Measurements from ENCODE around the gene PLEKHG3.

The PLEKHG3 gene

DNA sequence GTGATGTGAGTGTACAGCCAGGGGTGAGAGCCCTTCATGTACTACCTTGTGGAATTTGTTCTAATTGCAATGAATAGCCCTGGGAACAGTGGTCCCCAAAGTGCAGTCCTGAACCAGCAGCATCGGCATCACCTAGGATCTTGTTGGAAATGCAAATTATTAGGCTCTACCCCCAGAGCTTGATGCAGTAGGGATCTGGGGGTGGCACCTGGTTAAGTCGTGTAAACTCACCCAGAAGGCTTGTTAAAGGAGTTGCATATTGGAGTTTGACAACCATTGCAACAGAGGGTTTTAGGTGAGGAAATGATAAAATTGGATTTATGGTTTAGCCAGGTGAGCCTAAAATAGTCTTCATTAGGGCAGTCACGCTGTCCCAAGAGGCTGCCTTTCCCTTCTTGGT, 73.2 kb downstream of the PLEKHG3 start:
- H3K27ac ChIP-seq: no peak overlapping the region
- TF ChIP-seq, protein P1, sequence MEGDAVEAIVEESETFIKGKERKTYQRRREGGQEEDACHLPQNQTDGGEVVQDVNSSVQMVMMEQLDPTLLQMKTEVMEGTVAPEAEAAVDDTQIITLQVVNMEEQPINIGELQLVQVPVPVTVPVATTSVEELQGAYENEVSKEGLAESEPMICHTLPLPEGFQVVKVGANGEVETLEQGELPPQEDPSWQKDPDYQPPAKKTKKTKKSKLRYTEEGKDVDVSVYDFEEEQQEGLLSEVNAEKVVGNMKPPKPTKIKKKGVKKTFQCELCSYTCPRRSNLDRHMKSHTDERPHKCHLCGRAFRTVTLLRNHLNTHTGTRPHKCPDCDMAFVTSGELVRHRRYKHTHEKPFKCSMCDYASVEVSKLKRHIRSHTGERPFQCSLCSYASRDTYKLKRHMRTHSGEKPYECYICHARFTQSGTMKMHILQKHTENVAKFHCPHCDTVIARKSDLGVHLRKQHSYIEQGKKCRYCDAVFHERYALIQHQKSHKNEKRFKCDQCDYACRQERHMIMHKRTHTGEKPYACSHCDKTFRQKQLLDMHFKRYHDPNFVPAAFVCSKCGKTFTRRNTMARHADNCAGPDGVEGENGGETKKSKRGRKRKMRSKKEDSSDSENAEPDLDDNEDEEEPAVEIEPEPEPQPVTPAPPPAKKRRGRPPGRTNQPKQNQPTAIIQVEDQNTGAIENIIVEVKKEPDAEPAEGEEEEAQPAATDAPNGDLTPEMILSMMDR (conservative IDR thresholded peaks at IDR 0.05): no peak
- no peak for TF ChIP-seq ZFX (IDR thresholded peaks at IDR 0.05)

DNA sequence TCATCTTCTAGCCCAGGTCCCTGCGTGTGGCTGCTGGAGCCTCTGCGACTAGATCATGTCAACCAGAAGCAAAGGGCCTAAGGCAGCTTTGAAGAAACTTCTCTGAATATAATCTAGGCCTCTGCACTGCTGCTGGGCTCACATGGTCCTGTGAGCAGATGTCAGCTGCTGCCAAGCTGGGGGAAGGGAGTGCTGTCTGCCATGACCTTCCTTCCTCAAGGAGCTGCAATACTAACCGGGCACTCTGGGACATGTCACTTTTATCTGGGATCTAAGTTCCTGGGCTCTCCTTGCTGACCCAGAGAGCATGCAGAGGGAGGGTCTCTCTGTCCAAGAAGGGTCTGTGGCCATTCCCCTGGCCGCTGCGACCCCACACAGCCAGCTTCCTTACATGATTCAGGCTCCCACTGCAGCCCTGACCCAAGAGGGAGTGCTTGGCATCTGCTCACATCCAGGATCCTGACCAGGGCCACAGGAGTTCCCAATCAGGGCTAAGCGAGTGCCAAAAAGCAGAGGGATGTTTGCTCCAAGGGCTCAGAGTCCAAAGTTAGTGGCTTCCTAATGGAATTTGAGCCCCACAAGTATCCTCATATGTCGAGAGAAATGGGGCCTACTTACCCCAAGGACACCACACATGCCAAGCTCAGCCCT, 74.0 kb downstream of the PLEKHG3 start:
- H3K27ac ChIP-seq: no peak overlapping the region
- no peak for TF ChIP-seq ZFX (IDR thresholded peaks at IDR 0.05)
- TF ChIP-seq, protein P1 (conservative IDR thresholded peaks at IDR 0.05): no peak

DNA sequence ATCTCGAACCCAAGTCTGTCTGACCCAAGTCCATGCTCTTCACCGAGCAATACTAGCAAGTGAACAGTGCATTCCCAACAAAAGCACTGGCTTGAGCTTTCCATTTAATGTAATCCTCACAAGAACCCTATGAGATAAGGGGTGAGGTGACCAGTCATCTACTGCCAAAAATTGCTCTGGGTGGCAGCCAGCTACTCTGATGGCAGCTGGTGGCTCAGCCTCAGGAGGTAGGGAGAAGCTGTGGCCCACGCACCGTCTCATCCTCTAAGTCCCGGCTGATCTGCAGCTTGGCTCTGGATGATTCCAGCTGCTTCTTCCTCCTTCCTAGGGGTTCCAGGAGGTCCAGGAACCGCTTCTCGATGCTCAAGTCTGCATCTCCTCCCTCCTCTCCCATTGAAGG, 75.2 kb downstream of the PLEKHG3 start:
- no peak for TF ChIP-seq ZFX (IDR thresholded peaks at IDR 0.05)
- TF ChIP-seq, protein P1 (conservative IDR thresholded peaks at IDR 0.05): no peak
- H3K27ac ChIP-seq: no peak overlapping the region

DNA sequence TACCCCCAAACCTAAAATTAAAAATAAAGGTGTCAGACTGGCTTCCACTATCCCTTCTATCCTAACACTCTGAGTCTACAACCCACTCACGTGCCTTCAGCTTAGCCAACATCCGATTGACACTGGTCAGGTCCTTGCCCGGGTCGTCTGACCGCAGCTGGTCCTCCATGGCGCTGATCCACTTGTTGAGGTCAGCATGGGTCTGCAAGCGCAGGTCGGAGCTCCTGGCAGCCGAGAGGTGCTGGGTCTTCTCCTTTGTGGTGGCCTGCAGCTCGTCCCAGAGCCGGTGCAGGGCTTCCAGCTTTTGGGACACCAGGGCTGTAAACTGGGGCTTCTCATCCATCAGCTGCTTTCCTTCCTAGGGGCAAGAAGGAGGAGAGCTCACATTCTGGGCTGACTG, 78.0 kb downstream of the PLEKHG3 start:
- H3K27ac ChIP-seq: no peak overlapping the region
- TF ChIP-seq, protein P1 (conservative IDR thresholded peaks at IDR 0.05): no peak
- TF ChIP-seq ZFX (IDR thresholded peaks at IDR 0.05): no peak

DNA sequence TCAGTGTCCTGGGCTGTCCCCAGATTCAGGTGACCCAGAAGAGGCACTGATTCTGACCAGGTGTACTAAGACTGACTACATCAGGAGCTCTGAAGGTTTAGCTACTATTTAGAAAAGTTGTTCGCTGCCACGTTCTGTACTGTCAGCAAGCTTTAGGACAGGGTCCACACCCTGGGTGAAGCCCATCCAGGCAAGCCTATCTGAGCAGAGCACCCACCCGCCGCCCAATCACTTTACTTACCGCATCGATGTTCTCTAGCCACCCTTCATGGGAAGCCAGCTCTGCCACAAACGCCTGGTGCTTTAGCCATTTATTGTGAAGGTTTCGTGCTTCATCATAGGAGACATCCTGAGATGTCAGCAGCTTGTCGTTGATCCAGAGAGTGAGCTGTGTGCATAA, 79.8 kb downstream of the PLEKHG3 start:
- TF ChIP-seq, protein P1 (conservative IDR thresholded peaks at IDR 0.05): no peak
- TF ChIP-seq ZFX (IDR thresholded peaks at IDR 0.05): no peak
- H3K27ac ChIP-seq: no peak overlapping the region

DNA sequence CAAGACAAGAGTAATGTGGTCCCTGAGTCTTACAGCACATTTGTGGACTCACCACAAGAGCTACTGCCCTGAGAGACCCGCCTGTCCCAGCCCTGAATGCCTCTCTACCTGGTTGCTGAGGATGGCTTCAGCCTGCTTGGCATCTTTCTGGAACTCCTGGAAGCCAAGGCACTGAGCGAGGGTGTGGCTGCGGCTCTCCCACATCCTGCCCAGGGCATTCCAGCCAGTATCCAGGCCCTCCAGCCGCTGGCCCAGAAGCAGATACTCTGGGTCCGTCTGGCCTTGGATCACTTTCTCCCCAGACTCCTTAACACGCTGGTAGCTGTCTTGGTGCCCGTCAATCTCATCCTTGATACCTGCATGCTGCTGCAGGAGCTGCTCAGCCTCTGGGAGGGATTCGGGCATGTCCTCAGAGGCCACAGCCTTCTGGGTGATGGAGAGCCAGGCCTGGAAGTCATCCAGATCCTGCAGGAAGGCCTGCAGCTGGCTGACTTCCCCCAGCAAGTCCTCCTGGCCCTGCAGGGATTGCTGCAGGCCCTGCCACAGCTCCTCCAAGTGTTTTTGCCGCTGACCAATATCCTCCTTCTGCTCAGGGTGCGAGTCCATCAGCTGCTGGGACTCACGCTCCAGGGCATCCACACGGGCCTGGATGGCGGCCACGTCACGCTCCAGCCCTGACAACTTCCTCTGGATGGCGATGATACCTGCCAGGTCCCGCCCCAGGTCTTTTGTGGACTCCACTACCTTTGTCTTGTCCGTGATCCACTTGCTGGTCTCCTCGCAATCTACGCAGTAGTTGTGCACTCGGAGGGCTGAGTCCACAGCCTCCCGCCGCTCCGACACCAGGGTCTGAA, 82.3 kb downstream of the PLEKHG3 start:
- no peak overlapping the region for H3K27ac ChIP-seq
- TF ChIP-seq ZFX (IDR thresholded peaks at IDR 0.05): no peak
- TF ChIP-seq, protein P1 (conservative IDR thresholded peaks at IDR 0.05): no peak

DNA sequence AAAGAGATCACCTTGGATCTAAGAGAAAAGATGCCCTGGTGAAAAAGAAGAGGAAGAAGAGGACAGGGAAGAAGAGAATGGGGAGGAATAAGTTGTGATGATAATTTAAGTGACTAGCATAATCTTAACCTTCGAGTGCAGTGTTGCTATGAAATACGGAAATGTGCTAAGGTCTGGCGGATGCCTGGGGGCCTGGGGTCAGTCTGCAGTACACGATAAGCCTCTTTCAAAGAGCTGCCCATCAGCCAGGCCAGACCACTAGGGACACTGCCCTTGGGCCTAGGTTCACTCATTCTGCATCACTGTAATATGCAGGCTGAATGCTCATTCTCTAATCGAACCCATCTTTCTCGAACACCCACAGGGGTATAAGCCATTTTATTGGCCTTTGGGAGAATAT, 83.4 kb downstream of the PLEKHG3 start:
- TF ChIP-seq, protein P1 (conservative IDR thresholded peaks at IDR 0.05): no peak
- no peak for TF ChIP-seq ZFX (IDR thresholded peaks at IDR 0.05)

More for the DNA sequence above, 83.4 kb downstream of the PLEKHG3 start:
- H3K27ac ChIP-seq: no peak overlapping the region

Data from C4-2B (cell line).